ENCODE data around the gene TLR4.

TLR4 gene

DNA sequence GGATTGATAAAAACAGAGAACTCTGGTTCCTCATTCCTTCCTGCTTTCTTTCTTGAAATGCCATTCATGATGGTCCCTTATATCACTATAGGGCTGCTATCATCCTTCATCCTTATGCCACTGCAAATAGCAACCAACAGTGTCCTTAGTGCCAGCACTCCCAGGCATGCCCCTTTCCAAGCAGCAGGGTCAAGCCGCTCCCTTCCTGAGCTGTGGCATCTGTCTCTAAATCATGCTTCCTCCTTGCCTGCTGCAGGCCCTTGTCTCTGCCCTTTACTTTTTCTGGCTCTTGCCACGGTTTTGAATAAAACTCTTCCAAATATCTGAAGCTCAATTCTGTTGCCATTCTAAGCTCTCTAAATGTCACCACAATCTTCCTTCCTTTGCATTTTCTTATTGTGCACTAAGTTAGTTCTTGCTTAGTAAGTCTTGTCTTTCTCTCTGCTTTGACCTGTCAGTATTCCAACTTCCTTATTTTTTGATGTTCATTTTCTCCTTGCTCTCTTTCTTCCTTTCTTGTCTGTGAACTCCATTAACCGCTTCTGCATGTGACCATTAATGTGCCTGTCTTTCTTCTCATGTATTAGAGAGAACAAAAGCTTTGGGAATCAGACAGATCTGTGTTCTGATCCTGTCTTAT is 19.9 kb downstream of the TLR4 start:
- H3K9me3 Mint-ChIP-seq: peaks cover 0 to 4% of the 10 kb centered on the region in 2 donors
- ATAC-seq (no peak), DNase-seq (no peak)
- H3K4me3 Mint-ChIP-seq: no peak overlapping the region
- H3K27me3 Mint-ChIP-seq: no peaks in the 10 kb centered on the region
- H3K27ac Mint-ChIP-seq: no peak overlapping the region
- H3K4me1 Mint-ChIP-seq: no peaks in the 10 kb centered on the region

- Mint-ChIP-seq H3K4me3 (no peak overlapping the region), H3K27me3 (no peaks in the 10 kb centered on the region), H3K9me3 (peaks cover 0 to 4% of the 10 kb centered on the region in 2 donors), H3K27ac (no peak overlapping the region), H3K4me1 (no peaks in the 10 kb centered on the region)
- DNase-seq (no peak), ATAC-seq (no peak)
Observed at GRCh38 chr9:117725426-117725887, 21.3 kb downstream of the TLR4 start.

GRCh38 chr9:117729375-117729774 is 25.2 kb downstream of the TLR4 start:
- H3K4me1 Mint-ChIP-seq: no peaks in the 10 kb centered on the region
- no peak for DNase-seq
- peaks cover 7% of the 10 kb centered on the region for H3K27me3 Mint-ChIP-seq
- ATAC-seq: no peak
- H3K4me3 Mint-ChIP-seq: no peak overlapping the region
- H3K27ac Mint-ChIP-seq: no peak overlapping the region
- H3K9me3 Mint-ChIP-seq: peaks cover 0 to 4% of the 10 kb centered on the region in 2 donors

DNA sequence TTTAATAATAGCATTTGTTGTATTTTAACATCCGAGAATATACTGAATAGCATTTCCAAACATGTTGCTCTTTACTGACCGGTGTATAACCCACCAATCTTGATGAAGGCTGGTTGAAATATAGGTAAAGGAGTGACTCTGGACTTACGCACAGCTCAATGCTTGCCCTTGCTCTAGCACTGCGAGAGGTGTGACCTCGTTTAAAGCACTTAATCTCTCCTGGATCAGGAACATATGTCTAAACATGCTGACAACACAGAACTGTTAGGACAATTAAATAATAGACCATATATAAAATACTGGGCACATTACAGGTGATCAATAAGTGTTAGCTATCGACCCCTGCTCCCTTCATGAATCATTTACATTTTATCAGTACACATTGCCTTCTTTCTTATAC is 28.3 kb downstream of the TLR4 start:
- DNase-seq: no peak
- ATAC-seq: no peak
- H3K27me3 Mint-ChIP-seq: peaks cover 7% of the 10 kb centered on the region
- H3K4me1 Mint-ChIP-seq: no peaks in the 10 kb centered on the region
- H3K27ac Mint-ChIP-seq: no peak overlapping the region
- H3K4me3 Mint-ChIP-seq: no peak overlapping the region
- H3K9me3 Mint-ChIP-seq: no peaks in the 10 kb centered on the region

DNA sequence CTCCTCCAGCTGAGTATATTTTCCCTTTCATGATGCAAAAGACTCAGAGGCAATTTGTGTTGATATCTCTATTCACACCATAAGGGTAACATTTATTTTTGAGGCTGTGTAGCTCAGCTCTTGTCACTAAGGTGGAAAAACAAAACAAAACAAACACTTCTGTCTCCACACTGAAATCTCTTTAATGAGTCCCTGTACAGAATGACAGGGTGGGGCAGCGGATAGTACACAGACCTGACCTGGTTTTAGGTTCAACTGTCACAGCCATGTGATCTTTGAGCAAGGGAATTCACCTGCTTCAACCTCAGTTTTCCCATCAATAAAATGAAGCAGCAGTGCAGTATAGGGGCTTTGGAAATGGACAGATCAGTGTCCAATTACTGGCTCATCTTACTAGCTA is 29.3 kb downstream of the TLR4 start:
- H3K9me3 Mint-ChIP-seq: no peaks in the 10 kb centered on the region
- no peaks in the 10 kb centered on the region for H3K4me1 Mint-ChIP-seq

DNA sequence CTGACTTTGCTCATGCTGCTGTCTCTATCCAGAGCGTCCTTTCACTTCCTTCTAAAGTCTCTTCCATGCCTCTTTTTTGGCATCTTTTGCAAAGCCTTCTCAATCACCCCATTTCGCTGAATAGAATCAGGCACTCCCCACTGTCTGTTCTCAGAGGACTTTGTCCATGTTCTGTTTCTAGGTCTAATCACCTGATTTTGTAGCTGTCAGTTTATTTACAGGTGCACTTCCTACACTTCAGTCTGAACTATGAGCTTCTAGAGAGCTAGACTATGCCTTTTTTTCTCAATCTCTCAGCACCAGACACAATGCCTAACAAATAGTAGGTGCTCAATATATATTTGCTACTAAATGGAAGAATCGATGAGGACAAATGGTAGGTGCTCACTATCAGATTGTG is 29.9 kb downstream of the TLR4 start:
- Mint-ChIP-seq H3K27me3 (peaks cover 7% of the 10 kb centered on the region), H3K4me3 (no peak overlapping the region), H3K27ac (no peak overlapping the region), H3K9me3 (no peaks in the 10 kb centered on the region), H3K4me1 (no peaks in the 10 kb centered on the region)
- no peak for ATAC-seq
- DNase-seq: no peak

More for the DNA sequence above, 29.3 kb downstream of the TLR4 start:
- Mint-ChIP-seq H3K27ac (peak overlapping the region in 1 of 2 donors; percentile 3), H3K4me3 (no peak overlapping the region), H3K27me3 (peaks cover 7% of the 10 kb centered on the region)
- ATAC-seq (no peak), DNase-seq (no peak)

GRCh38 chr9:117734523-117735314 is 30.5 kb downstream of the TLR4 start:
- H3K9me3 Mint-ChIP-seq: no peaks in the 10 kb centered on the region
- H3K27ac Mint-ChIP-seq: no peak overlapping the region
- no peak for ATAC-seq
- no peak for DNase-seq
- H3K4me1 Mint-ChIP-seq: no peaks in the 10 kb centered on the region
- H3K4me3 Mint-ChIP-seq: no peak overlapping the region
- peaks cover 7% of the 10 kb centered on the region for H3K27me3 Mint-ChIP-seq

DNA sequence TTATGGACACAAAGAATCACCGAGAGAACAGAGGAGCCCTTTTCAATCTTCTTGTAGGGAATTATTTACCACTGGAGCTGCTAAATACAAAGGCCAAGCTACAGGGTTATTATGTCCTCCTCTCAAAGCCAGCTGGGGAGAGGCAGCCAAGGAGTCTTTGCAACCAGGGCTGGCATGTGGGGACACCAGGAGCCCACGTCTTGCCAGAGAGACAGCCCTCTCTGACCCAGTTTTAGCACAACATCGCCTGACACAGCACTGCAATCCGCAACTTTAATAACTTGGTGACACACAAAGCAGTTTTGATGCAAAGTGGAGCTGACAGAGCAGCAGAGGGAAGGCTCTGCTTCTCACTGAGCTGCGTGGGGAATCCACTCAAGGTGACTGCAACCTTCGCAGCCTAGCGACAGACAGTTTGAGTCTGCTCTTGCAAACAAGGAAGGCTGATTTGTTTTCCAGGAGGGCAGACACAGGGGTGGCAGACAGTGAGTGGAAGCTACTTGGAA is 33.6 kb downstream of the TLR4 start:
- Mint-ChIP-seq H3K27ac (no peak overlapping the region), H3K4me1 (no peaks in the 10 kb centered on the region), H3K9me3 (no peaks in the 10 kb centered on the region), H3K27me3 (peaks cover 21% of the 10 kb centered on the region), H3K4me3 (no peak overlapping the region)
- no peak for DNase-seq
- ATAC-seq: no peak

GRCh38 chr9:117739206-117739605 is 35.0 kb downstream of the TLR4 start:
- ATAC-seq (no peak), DNase-seq (no peak)
- H3K27ac Mint-ChIP-seq: no peak overlapping the region
- H3K9me3 Mint-ChIP-seq: no peaks in the 10 kb centered on the region
- peaks cover 21% of the 10 kb centered on the region for H3K27me3 Mint-ChIP-seq
- no peak overlapping the region for H3K4me3 Mint-ChIP-seq
- no peaks in the 10 kb centered on the region for H3K4me1 Mint-ChIP-seq

DNA sequence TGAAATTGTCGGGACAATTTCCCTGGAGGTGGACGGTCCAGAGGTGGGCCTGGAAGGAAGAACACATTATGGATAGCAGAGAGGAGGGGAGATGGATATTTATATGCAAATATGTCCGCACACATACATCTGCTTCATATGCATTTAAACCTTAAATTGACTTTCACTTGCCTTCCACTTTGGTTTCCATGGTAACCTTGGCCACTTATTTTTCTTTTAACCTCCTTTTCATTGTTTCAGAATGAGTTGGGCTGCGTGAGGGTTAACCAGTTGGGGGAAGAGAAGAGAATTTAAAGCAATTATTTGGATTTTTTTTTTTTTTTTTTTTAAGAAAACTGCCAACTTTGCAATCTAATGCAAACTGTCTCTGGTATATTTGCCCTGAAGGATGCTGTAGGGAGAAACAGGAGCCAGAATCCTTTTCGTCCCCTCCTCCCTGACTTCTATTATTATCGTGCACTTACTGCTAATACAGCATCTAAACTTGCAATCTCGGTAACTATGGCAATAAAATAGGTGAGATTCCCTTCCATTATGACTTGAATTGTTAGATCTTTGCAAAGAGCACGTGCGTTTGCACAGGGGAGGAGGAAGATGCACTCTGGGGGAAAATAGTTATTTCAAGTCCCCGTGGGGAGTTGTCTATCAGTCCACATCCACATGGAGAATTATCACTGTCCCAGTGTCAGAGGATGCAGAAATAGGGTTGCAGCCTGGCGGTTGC is 35.6 kb downstream of the TLR4 start:
- ATAC-seq (no peak), DNase-seq (no peak)
- Mint-ChIP-seq H3K9me3 (no peaks in the 10 kb centered on the region), H3K27me3 (peaks cover 27% of the 10 kb centered on the region), H3K4me1 (no peaks in the 10 kb centered on the region), H3K4me3 (no peak overlapping the region), H3K27ac (no peak overlapping the region)

DNA sequence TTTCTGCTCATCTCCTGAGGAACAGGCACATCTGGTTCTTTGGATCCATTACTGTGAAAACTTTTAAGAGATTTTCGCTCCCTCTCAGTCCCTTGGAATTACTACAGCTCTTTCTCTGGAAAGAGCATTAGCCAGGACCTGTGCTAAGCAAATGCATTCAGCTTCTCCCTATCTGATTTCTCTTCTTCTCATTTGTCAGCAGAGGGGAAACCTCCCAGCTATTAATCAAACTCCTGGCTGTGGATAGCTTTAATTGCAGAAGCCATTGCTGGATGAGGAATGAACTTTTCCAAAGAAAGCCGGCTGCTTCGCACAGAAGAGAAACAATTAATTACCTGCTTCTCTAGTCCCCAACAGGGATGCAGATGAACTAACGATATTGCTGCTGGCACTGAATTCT is 37.9 kb downstream of the TLR4 start:
- ATAC-seq: no peak
- H3K4me3 Mint-ChIP-seq: no peak overlapping the region
- H3K27ac Mint-ChIP-seq: no peak overlapping the region
- peaks cover 43% of the 10 kb centered on the region for H3K27me3 Mint-ChIP-seq
- DNase-seq: no peak
- no peaks in the 10 kb centered on the region for H3K9me3 Mint-ChIP-seq
- peaks cover 5% of the 10 kb centered on the region for H3K4me1 Mint-ChIP-seq

DNA sequence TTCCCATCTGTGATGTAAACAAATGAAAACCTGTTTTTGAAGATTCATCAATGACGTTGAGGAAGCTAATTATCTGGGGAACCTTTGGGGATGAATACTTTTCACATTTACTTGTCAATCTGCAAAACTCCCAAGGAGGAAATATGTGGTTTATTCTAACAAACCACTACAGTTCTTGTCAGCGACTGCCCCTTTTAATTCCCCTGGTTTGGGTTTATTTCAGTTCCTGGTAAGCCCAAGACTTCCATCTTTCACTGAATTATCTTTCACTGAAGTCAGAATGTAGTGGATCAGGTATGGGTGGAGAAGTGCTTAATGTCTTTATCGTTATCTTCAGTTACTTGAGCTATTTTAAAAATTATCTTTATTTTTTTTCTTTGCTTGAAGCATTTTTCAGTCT is 40.2 kb downstream of the TLR4 start:
- peak; percentile 45 for ATAC-seq
- no peak overlapping the region for H3K27ac Mint-ChIP-seq
- H3K9me3 Mint-ChIP-seq: peaks cover 0 to 7% of the 10 kb centered on the region in 2 donors

DNA sequence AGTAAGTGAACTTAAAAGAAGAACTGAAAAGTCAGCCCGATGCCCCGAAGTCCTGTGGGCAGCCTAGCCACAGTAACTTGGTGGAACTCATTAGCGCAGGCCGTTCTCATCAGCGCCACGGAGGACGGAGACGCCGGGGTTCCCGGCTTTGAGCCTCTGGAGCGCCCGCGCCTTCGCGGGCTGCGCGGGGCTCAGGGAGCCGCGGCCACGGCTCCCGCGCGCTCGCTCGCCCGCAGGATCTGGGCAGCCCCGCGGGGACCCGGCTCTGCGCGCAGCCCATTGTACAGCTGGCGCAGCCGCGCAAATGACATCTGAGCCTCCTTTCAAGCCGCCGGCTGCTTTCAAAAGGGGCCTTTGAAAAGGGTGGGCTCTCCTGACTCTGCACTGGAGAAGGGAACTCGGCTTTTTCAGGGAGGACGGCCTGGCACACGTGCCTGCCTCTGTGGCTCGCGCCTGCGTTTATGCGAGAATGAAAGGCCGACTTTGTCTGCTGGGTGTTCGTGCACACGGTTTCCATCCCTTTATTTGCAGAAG is 40.7 kb downstream of the TLR4 start:
- no peak for ATAC-seq

More for the DNA sequence above, 40.2 kb downstream of the TLR4 start:
- peaks cover 50% of the 10 kb centered on the region for H3K27me3 Mint-ChIP-seq
- peaks cover 5% of the 10 kb centered on the region for H3K4me1 Mint-ChIP-seq
- peak overlapping the region in 1 of 2 donors; percentile 71 for H3K4me3 Mint-ChIP-seq
- DNase-seq: no peak

DNA sequence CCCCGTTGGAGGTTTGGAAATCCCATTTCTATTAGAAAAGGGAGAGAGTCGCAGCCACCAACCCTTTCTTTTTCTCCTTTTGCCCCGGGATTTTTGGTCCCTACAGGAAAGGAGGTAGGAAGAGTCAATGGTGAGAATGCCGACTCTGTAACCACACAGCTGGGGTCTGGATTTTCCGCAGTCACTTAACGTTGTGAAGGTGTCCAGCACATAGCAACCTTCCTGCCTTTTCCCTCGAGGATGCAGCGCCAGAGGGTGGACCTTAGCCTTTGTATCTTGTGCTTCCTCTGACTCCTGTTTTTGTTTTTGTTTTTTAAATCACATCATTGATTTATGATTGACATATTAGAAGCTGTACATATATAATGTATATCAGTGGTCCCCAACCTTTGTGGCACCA is 41.4 kb downstream of the TLR4 start:
- ATAC-seq (no peak), DNase-seq (no peak)
- Mint-ChIP-seq H3K4me3 (no peak overlapping the region), H3K9me3 (peaks cover 0 to 7% of the 10 kb centered on the region in 2 donors), H3K4me1 (peaks cover 5% of the 10 kb centered on the region), H3K27me3 (peaks cover 50% of the 10 kb centered on the region), H3K27ac (no peak overlapping the region)

More for the DNA sequence above, 40.7 kb downstream of the TLR4 start:
- Mint-ChIP-seq H3K27ac (no peak overlapping the region), H3K9me3 (peaks cover 0 to 7% of the 10 kb centered on the region in 2 donors), H3K27me3 (peaks cover 50% of the 10 kb centered on the region), H3K4me3 (peak overlapping the region; percentile 30 to 71), H3K4me1 (peaks cover 5% of the 10 kb centered on the region)
- no peak for DNase-seq

DNA sequence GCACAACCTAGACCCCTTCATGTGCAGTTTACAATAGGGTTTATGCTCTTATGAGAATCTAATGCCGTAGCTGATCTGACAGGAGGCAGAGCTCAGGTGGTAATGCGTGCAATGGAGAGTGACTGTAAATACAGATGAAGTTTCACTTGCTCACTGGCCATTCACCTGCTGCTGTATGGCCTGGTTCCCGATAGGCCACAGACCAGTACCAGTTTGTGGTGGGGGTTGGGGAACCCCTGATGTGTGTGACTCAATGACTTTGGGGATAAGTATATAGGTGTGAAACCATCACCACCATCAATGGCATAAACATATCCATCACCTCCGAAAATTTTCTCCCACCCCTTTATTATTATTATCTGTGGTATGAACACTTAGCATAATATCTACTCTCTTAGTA is 42.1 kb downstream of the TLR4 start:
- no peak for DNase-seq
- no peak overlapping the region for H3K4me3 Mint-ChIP-seq
- H3K27ac Mint-ChIP-seq: no peak overlapping the region
- H3K27me3 Mint-ChIP-seq: peaks cover 50% of the 10 kb centered on the region
- H3K9me3 Mint-ChIP-seq: peaks cover 0 to 7% of the 10 kb centered on the region in 2 donors
- peak; percentile 52 for ATAC-seq
- peaks cover 5% of the 10 kb centered on the region for H3K4me1 Mint-ChIP-seq

Measured in stimulated activated naive CD8-positive, alpha-beta T cell treated with anti-CD3 and anti-CD28 coated beads, Interleukin-15, amount 100 ng/mL, for 72 hours (primary cell).